HepG2 (cell line): ENCODE data around the gene NUP214. TPM values are rescaled to one million over a fixed set of nuclear protein-coding genes. Genes with fewer than 3 reads are reported as not detected.
A peak's percentile ranks its signal among the peaks of the same experiment; 100 is the strongest.

Source experiments
- AFF4 ChIP-seq: sonication (generic); formaldehyde crosslinking; IDR thresholded peaks from 2 replicates; pipeline ENCODE4 v1.4.0; 2020; ENCODE audit warnings: missing genetic modification reagents
- BCLAF1 ChIP-seq: fragments of 450-650 bp; IDR thresholded peaks from 2 replicates; pipeline ENCODE4 v1.6.1; 2017; ENCODE audit warnings: mild to moderate bottlenecking
- CEBPG ChIP-seq: IDR thresholded peaks from 2 replicates; pipeline ENCODE4 v1.6.1; 2016
- FOSL1 ChIP-seq: sonication (generic); formaldehyde crosslinking; IDR thresholded peaks from 2 replicates; pipeline ENCODE4 v1.9.0; 2021; ENCODE audit warnings: missing genetic modification reagents, borderline replicate concordance
- LBX2 ChIP-seq: sonication (generic); formaldehyde crosslinking; IDR thresholded peaks from 2 replicates; pipeline ENCODE4 v1.5.0; 2020; ENCODE audit warnings: missing genetic modification reagents, mild to moderate bottlenecking, borderline replicate concordance
- PBX2 ChIP-seq: IDR thresholded peaks from 2 replicates; pipeline ENCODE4 v1.6.1; 2016; ENCODE audit warnings: control low read depth
- PLRG1 ChIP-seq: fragments of 450-650 bp; conservative IDR thresholded peaks from 2 replicates; pipeline ENCODE4 v1.6.1; 2016
- RARA ChIP-seq: IDR thresholded peaks from 2 replicates; pipeline ENCODE4 v1.6.1; 2016; ENCODE audit warnings: missing genetic modification reagents, missing compliant biosample characterization
- RELA ChIP-seq: sonication (generic); formaldehyde crosslinking; IDR thresholded peaks from 2 replicates; pipeline ENCODE4 v1.4.0; 2020; ENCODE audit warnings: missing genetic modification reagents
- REXO4 ChIP-seq: sonication (generic); formaldehyde crosslinking; IDR thresholded peaks from 2 replicates; pipeline ENCODE4 v1.8.0; 2022; ENCODE audit warnings: missing genetic modification reagents, mild to moderate bottlenecking, borderline replicate concordance
- U2AF2 ChIP-seq: fragments of 200-400 bp; formaldehyde crosslinking; IDR thresholded peaks from 2 replicates; pipeline ENCODE4 v1.6.1; 2017; ENCODE audit warnings: low read depth, mild to moderate bottlenecking, low read length
- ZFP37 ChIP-seq: sonication (generic); formaldehyde crosslinking; IDR thresholded peaks from 2 replicates; pipeline ENCODE4 v1.4.0; 2020; ENCODE audit warnings: missing genetic modification reagents, borderline replicate concordance
- ZNF20 ChIP-seq: sonication (generic); formaldehyde crosslinking; IDR thresholded peaks from 2 replicates; pipeline ENCODE4 v1.4.0; 2020; ENCODE audit warnings: mild to moderate bottlenecking, moderate library complexity, missing genetic modification reagents
- ZNF552 ChIP-seq: sonication (generic); formaldehyde crosslinking; IDR thresholded peaks from 2 replicates; pipeline ENCODE4 v1.9.0; 2022; ENCODE audit warnings: missing genetic modification reagents, mild to moderate bottlenecking, borderline replicate concordance
- ZNF615 ChIP-seq: sonication (generic); formaldehyde crosslinking; IDR thresholded peaks from 2 replicates; pipeline ENCODE4 v1.5.0; 2020; ENCODE audit warnings: mild to moderate bottlenecking, missing genetic modification reagents, borderline replicate concordance
- ZNF7 ChIP-seq: IDR thresholded peaks from 2 replicates; pipeline ENCODE4 v1.6.1; 2016; ENCODE audit warnings: missing biosample characterization, missing genetic modification reagents
- ZNF740 ChIP-seq: sonication (generic); formaldehyde crosslinking; IDR thresholded peaks from 2 replicates; pipeline ENCODE4 v1.4.0; 2020; ENCODE audit warnings: missing genetic modification reagents
- polyA plus RNA-seq, 8 experiments: library from polyadenylated mRNA; depleted of rRNA in 3 of 8; stranded (reverse) in 7 of 8; unstranded in 1 of 8; fragments of >200 nt; fragmentation: Illumina TruSeq in 4 of 8; extraction: Trizol in 4 of 8; gene quantifications; 2 replicates each; pipeline versions ENCODE4 v1.2.1 to v1.2.3, GENCODE V29; 2011 to 2016; ENCODE audit warnings: low read depth in 4 of 8, missing spikeins in 1 of 8, mixed read lengths in 1 of 8; ENCODE audit not compliant: insufficient read depth in 1 of 8
- total RNA-seq, 5 experiments: library from RNA; depleted of rRNA; stranded (reverse); fragments of >200 nt; fragmentation: Illumina TruSeq; extraction: Trizol; gene quantifications; 2 replicates each; pipeline ENCODE4 v1.2.3, GENCODE V29; 2016; ENCODE audit warnings: low read depth in 1 of 5

NUP214 gene
- total and polyA plus RNA-seq, 2 of the 13 experiments (the other 11 are each of a cell fraction or from before 2014, with no cell fraction given), result 8.4 to 16.0 TPM

GRCh38 chr9:131078427-131079366 is 46.7 kb upstream of the NUP214 start (continued):
- TF ChIP-seq BCLAF1, result no peak
- TF ChIP-seq RARA (CRISPR knock-in tag), result peak; percentile 56
- TF ChIP-seq CEBPG, result peak; percentile 82
- no peak for TF ChIP-seq PLRG1
- TF ChIP-seq U2AF2, result no peak
- TF ChIP-seq ZNF740, result no peak
- TF ChIP-seq ZFP37, result no peak
- TF ChIP-seq REXO4, result no peak
- no peak for TF ChIP-seq FOSL1 (CRISPR knock-in tag)
- TF ChIP-seq AFF4, result no peak
- TF ChIP-seq ZNF7 (CRISPR knock-in tag), result no peak
- TF ChIP-seq ZNF552 (CRISPR knock-in tag), result no peak
- no peak for TF ChIP-seq PBX2 (CRISPR knock-in tag)
- no peak for TF ChIP-seq ZNF20 (CRISPR knock-in tag)
- no peak for TF ChIP-seq RELA (CRISPR knock-in tag)
- TF ChIP-seq ZNF615 (CRISPR knock-in tag), result no peak
- TF ChIP-seq LBX2 (CRISPR knock-in tag), result no peak
